ENCODE data around the gene TRERF1. TPM values are rescaled to one million over a fixed set of nuclear protein-coding genes. Genes with fewer than 3 reads are reported as not detected.
A peak's percentile ranks its signal among the peaks of the same experiment; 100 is the strongest.
"Not testable (repeated sequence)": the region's sequence is repeated elsewhere in the genome, so short reads cannot be mapped to it uniquely, and the experiment has no call there.

TRERF1 gene
- total RNA-seq, 4 donors from 2014 or later, result 1.6 to 4.1 (median 2.6) TPM

DNA sequence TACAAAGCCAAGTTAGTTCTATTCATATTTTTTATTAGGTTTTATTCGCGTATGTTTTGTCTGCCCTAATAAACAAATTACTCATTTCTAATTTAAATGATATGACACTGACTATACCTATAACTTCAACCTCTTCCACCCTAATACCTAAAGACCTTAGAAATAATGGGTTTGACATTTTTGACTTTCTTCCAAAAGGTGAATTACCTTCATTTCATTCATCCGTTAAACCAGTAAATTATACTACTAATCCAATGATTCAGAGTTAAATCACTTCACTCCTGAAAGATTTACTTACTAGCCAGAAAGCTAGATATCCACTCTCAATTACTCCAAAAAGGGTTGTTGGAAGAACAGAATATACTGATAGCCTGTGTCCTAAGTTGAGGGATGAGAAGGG is 239.3 kb downstream of the TRERF1 start:
- WGBS, 2 donors, result 75 to 77% methylated on average over 3 of the region's 3 CpGs
- Histone ChIP-seq H3K36me3 (peaks cover 44 to 46% of the 10 kb centered on the region in 2 donors), H3K9me3 (no peaks in the 10 kb centered on the region), H3K27me3 (no peaks in the 10 kb centered on the region), H3K4me3 (replicated peaks in 1 of 3) (no peak overlapping the region), H3K4me1 (peaks cover 7 to 15% of the 10 kb centered on the region in 2 donors), H3K27ac (no peak overlapping the region)
- TF ChIP-seq, protein P1, sequence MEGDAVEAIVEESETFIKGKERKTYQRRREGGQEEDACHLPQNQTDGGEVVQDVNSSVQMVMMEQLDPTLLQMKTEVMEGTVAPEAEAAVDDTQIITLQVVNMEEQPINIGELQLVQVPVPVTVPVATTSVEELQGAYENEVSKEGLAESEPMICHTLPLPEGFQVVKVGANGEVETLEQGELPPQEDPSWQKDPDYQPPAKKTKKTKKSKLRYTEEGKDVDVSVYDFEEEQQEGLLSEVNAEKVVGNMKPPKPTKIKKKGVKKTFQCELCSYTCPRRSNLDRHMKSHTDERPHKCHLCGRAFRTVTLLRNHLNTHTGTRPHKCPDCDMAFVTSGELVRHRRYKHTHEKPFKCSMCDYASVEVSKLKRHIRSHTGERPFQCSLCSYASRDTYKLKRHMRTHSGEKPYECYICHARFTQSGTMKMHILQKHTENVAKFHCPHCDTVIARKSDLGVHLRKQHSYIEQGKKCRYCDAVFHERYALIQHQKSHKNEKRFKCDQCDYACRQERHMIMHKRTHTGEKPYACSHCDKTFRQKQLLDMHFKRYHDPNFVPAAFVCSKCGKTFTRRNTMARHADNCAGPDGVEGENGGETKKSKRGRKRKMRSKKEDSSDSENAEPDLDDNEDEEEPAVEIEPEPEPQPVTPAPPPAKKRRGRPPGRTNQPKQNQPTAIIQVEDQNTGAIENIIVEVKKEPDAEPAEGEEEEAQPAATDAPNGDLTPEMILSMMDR (IDR thresholded peaks at IDR 0.05), result no peak
- no peak for TF ChIP-seq POLR2A (IDR thresholded peaks at IDR 0.05)
- intact Hi-C loops (cut with DNase I), result loop anchor here (5.0 to 10.0 kb wide), 3 partner anchors 45 to 428 kb away; partner anchors contain the start of genes PRICKLE4 and TOMM6
- DNase-seq, result no peak

DNA sequence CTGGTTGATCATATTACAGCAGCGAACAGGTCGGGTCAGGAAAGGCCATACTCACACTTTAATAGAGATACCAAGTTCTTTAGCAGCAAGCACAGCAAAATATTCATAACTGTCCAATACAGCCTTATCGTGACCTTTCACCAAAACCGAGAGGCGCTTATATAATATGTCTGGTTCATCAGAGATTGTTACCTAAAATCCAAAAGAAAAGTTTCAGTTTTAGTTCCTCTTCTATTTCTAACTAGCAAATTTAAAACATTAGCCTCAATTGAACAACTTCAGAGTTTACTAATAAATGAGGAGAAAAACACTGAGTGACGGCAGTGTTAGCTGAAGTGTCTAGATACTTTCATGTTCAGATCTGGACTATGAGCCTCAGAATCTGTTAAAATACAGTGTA is 240.0 kb downstream of the TRERF1 start:
- WGBS, 2 donors, result 93 to 98% methylated on average over 6 of the region's 6 CpGs
- Histone ChIP-seq H3K4me3 (replicated peaks in 1 of 3) (no peak overlapping the region), H3K27ac (no peak overlapping the region), H3K36me3 (peaks cover 44 to 46% of the 10 kb centered on the region in 2 donors), H3K27me3 (no peaks in the 10 kb centered on the region), H3K4me1 (peaks cover 5 to 9% of the 10 kb centered on the region in 2 donors), H3K9me3 (no peaks in the 10 kb centered on the region)
- no peak for TF ChIP-seq POLR2A (IDR thresholded peaks at IDR 0.05)
- TF ChIP-seq, protein P1 (IDR thresholded peaks at IDR 0.05), result no peak
- no peak for DNase-seq
- intact Hi-C loops (cut with DNase I), result loop anchor here (5.0 to 10.0 kb wide), 3 partner anchors 44 to 427 kb away; partner anchors contain the start of genes PRICKLE4 and TOMM6

DNA sequence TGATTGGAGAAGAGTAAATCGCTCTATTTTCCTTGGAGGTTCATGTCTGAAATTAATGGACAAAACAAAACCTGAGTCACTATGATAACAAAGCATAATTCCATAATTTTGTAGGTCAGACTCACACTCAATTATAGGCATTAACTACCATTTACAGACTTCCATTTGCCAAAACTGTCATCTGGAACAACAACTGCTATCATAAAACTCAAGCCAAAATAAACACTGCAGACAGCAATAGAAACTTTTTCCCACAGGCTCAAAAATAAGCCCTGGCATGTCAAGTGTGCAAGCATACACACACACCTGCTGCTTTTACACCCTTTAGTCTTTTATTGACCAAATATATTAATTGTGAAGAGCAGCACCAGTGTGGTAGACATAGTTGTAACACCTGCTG is 241.2 kb downstream of the TRERF1 start:
- peak overlapping the region in 1 of 3 donors; percentile 7 for H3K27ac ChIP-seq
- H3K9me3 ChIP-seq, result no peaks in the 10 kb centered on the region
- no peaks in the 10 kb centered on the region for H3K27me3 ChIP-seq
- no peak overlapping the region for H3K4me3 ChIP-seq (replicated peaks in 1 of 3)
- 93% methylated on average over 1 of the region's 1 CpG for WGBS, 2 donors
- TF ChIP-seq, protein P1 (IDR thresholded peaks at IDR 0.05), result no peak
- no peak for TF ChIP-seq POLR2A (IDR thresholded peaks at IDR 0.05)
- peaks cover 0 to 6% of the 10 kb centered on the region in 2 donors for H3K4me1 ChIP-seq
- intact Hi-C loops (cut with DNase I), result loop anchor here (5.0 to 10.0 kb wide), 3 partner anchors 43 to 426 kb away; partner anchors contain the start of genes PRICKLE4 and TOMM6
- DNase-seq, result no peak
- H3K36me3 ChIP-seq, result peaks cover 46 to 49% of the 10 kb centered on the region in 2 donors

DNA sequence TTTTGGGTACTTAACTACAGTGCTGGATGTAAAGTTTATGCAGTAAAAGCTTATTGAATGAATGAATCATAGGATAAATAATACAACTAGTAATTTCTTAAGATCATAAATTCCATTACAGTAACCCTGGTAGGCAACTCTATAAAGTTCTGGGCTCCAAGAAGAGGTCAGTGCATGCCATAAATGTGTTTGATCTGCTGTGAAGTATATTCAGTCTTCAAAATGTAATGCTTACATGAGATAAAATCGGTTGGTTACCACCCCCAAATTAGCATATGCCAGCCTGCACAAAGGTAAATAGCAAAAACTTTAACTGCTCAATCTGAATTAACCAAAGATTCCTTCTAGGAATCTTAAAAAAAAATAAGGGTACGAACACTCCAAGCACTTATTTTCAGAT is 244.2 kb downstream of the TRERF1 start:
- H3K4me1 ChIP-seq; H3K4me3 ChIP-seq (replicated peaks in 1 of 3); DNase-seq; intact Hi-C loops (cut with DNase I); H3K27ac ChIP-seq; H3K9me3 ChIP-seq; H3K27me3 ChIP-seq: not testable (repeated sequence)
- 88 to 96% methylated on average over 2 of the region's 2 CpGs for WGBS, 2 donors
- peaks cover 37 to 41% of the 10 kb centered on the region in 2 donors for H3K36me3 ChIP-seq

DNA sequence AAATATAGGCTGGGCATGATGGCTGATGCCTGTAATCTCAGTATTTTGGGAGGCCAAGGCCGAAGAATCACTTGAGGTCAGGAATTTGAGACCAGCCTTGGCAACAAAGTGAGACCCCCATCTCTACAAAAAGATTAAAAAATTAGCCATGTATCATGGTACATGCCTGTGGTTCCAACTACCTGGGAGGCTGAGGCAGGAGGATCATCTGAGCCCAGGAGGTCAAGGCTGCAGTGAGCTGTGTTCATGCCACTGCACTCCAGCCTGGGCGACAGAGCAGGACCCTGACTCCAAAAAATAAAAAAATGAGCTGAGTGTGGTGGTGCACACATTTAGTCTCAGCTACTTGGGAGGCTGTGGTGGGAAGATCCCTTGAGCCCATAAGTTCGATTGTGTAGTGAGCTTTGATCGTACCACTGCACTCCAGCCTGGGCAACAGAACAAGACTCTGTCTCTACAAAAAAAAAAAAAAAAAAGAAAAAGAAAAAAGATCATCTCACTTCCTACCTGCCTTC is 246.9 kb downstream of the TRERF1 start:
- no peak for TF ChIP-seq POLR2A (IDR thresholded peaks at IDR 0.05)
- TF ChIP-seq, protein P1 (IDR thresholded peaks at IDR 0.05), result no peak
- Histone ChIP-seq H3K9me3 (no peaks in the 10 kb centered on the region), H3K36me3 (peaks cover 18 to 24% of the 10 kb centered on the region in 2 donors), H3K4me3 (replicated peaks in 1 of 3) (no peak overlapping the region), H3K27me3 (no peaks in the 10 kb centered on the region), H3K4me1 (peaks cover 0 to 7% of the 10 kb centered on the region in 2 donors), H3K27ac (no peak overlapping the region)
- 96 to 98% methylated on average over 4 of the region's 4 CpGs for WGBS, 2 donors
- no peak for DNase-seq
- intact Hi-C loops (cut with DNase I), result no loop called here

Measured in thyroid gland (tissue), 4 donors.